ENCODE data around the gene COL23A1.

Gene COL23A1

GRCh38 chr5:178396796-178397720, 193.1 kb downstream of the COL23A1 start:
- no peak overlapping the region for H3K4me3 ChIP-seq (ENCODE audit: low read depth in 1 of 2, low read length in 1 of 2)
- no peaks in the 10 kb centered on the region for H3K9me3 ChIP-seq
- no peaks in the 10 kb centered on the region for H3K27me3 ChIP-seq
- no peak for TF ChIP-seq CTCF (IDR thresholded peaks at IDR 0.05)
- H3K27ac ChIP-seq: peak overlapping the region; percentile 11
- H3K36me3 ChIP-seq: no peaks in the 10 kb centered on the region
- H3K4me1 ChIP-seq (ENCODE audit: control insufficient read depth in 1 of 2, insufficient read depth in 1 of 2, low read depth in 1 of 2, low read length in 1 of 2): peaks cover 40% of the 10 kb centered on the region in 2 experiments

GRCh38 chr5:178394074-178394473, 196.1 kb downstream of the COL23A1 start:
- TF ChIP-seq CTCF (IDR thresholded peaks at IDR 0.05): no peak
- H3K27me3 ChIP-seq: no peaks in the 10 kb centered on the region
- peak overlapping the region in 1 of 2 experiments; percentile 9 for H3K4me3 ChIP-seq (ENCODE audit: low read depth in 1 of 2, low read length in 1 of 2)
- H3K27ac ChIP-seq: peak overlapping the region; percentile 84
- no peaks in the 10 kb centered on the region for H3K36me3 ChIP-seq
- H3K4me1 ChIP-seq (ENCODE audit: control insufficient read depth in 1 of 2, insufficient read depth in 1 of 2, low read depth in 1 of 2, low read length in 1 of 2): peaks cover 63 to 70% of the 10 kb centered on the region in 2 experiments
- H3K9me3 ChIP-seq: no peaks in the 10 kb centered on the region

GRCh38 chr5:178392931-178393394, 197.2 kb downstream of the COL23A1 start:
- no peak for TF ChIP-seq CTCF (IDR thresholded peaks at IDR 0.05)
- no peaks in the 10 kb centered on the region for H3K9me3 ChIP-seq
- peaks cover 73 to 80% of the 10 kb centered on the region in 2 experiments for H3K4me1 ChIP-seq (ENCODE audit: control insufficient read depth in 1 of 2, insufficient read depth in 1 of 2, low read depth in 1 of 2, low read length in 1 of 2)
- H3K4me3 ChIP-seq (ENCODE audit: low read depth in 1 of 2, low read length in 1 of 2): peak overlapping the region in 1 of 2 experiments; percentile 32
- H3K27me3 ChIP-seq: no peaks in the 10 kb centered on the region
- peak overlapping the region; percentile 84 for H3K27ac ChIP-seq
- H3K36me3 ChIP-seq: no peaks in the 10 kb centered on the region

- Histone ChIP-seq H3K9me3 (no peaks in the 10 kb centered on the region), H3K27me3 (no peaks in the 10 kb centered on the region), H3K4me1 (ENCODE audit: control insufficient read depth in 1 of 2, insufficient read depth in 1 of 2, low read depth in 1 of 2, low read length in 1 of 2) (peaks cover 73 to 80% of the 10 kb centered on the region in 2 experiments), H3K36me3 (no peaks in the 10 kb centered on the region), H3K27ac (peak overlapping the region; percentile 84), H3K4me3 (ENCODE audit: low read depth in 1 of 2, low read length in 1 of 2) (peak overlapping the region in 1 of 2 experiments; percentile 32)
- TF ChIP-seq CTCF (IDR thresholded peaks at IDR 0.05): no peak
Measured at GRCh38 chr5:178392386-178392785, 197.8 kb downstream of the COL23A1 start.

- TF ChIP-seq CTCF (IDR thresholded peaks at IDR 0.05): no peak
- Histone ChIP-seq H3K9me3 (no peaks in the 10 kb centered on the region), H3K36me3 (no peaks in the 10 kb centered on the region), H3K27me3 (no peaks in the 10 kb centered on the region), H3K4me3 (ENCODE audit: low read depth in 1 of 2, low read length in 1 of 2) (no peak overlapping the region), H3K4me1 (ENCODE audit: control insufficient read depth in 1 of 2, insufficient read depth in 1 of 2, low read depth in 1 of 2, low read length in 1 of 2) (peaks cover 75 to 82% of the 10 kb centered on the region in 2 experiments), H3K27ac (peak overlapping the region; percentile 84)
Measured at GRCh38 chr5:178391480-178391879, 198.7 kb downstream of the COL23A1 start.

Measured in neutrophil (primary cell).